Measurements from ENCODE around the gene MAFF.
"Not testable (repeated sequence)": the region's sequence is repeated elsewhere in the genome, so short reads cannot be mapped to it uniquely, and the experiment has no call there.

MAFF gene

DNA sequence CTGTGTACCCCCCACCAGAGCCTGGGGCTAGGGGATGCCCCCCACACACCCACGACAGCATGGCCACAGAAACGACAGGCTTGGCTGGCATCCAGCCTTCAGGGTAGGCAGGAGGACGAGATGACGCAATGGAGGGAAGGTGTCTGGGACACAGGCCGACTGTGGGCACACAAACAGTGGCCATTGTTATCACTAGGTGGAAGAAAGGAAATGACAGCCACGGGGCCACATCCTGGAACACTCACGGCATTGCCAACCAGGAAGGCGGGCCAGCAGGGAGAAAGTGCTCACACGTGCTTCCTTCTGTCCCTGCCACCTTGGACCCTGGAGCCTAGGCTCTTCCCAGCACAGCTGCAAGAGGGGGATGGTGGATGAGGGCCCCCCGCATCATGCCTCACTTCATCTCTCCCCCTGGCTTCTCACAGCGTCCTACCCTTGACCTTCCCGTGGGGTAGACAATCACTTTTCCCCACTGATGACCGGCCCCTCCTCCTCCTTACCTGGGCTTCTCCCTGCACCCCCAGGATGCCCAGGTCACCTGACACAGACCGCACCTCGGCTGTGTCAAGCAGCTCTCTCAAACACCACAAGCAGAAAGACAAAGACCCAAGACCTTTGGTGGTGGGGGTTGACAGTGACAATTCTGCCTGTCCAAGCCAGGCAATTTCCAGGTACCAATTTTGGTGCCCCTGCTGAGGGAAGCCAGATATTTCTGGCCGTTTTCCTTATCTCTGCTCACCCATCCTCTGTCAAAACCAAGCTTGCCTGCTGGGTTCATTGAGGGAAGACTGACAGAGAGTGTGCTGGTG is 28.8 kb upstream of the MAFF start:
- DNase-seq = peak in 1 of 2 experiments; percentile 41
- peak; percentile 35 for TF ChIP-seq POLR2A (IDR thresholded peaks at IDR 0.05; ENCODE audit: low read length)
- TF ChIP-seq GATA1 (IDR thresholded peaks at IDR 0.05; ENCODE audit: low read depth, low read length) = no peak

DNA sequence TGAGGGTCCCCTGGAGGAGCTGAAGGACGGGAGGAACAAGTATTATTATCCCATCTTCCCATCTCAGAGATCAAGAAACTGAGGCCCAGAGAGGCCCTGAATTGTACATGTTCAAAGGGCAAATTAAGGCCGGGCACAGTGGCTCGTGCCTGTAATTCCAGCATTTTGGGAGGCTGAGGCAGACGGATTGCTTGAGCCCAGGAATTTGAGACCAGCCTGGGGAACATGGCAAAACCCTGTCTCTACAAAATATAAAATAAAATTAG is 28.2 kb upstream of the MAFF start:
- no peak for TF ChIP-seq GATA1 (IDR thresholded peaks at IDR 0.05; ENCODE audit: low read depth, low read length)
- no peak for TF ChIP-seq POLR2A (IDR thresholded peaks at IDR 0.05; ENCODE audit: low read length)
- DNase-seq = no peak

DNA sequence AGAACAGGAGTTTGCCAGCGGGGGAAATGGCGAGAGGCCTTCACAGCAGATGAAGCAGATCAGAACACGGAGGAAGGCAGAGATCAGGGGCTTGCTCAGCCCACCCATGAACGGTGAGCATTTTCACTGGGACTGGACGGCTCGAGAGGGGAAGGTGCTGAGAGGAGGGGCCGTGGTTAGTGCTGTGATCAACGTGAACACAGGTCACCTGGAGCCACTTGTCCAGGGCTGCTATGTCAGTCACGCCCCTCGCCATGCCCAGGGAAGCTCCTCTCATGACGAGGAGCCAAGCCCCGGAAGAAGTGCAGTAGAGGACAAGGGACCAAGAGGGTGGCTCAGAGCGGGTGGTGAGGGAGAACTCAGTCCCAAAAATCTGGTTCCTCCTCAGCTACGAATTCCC is 27.2 kb upstream of the MAFF start:
- DNase-seq = no peak
- TF ChIP-seq POLR2A (IDR thresholded peaks at IDR 0.05; ENCODE audit: low read length) (no peak), GATA1 (IDR thresholded peaks at IDR 0.05; ENCODE audit: low read depth, low read length) (no peak)

DNA sequence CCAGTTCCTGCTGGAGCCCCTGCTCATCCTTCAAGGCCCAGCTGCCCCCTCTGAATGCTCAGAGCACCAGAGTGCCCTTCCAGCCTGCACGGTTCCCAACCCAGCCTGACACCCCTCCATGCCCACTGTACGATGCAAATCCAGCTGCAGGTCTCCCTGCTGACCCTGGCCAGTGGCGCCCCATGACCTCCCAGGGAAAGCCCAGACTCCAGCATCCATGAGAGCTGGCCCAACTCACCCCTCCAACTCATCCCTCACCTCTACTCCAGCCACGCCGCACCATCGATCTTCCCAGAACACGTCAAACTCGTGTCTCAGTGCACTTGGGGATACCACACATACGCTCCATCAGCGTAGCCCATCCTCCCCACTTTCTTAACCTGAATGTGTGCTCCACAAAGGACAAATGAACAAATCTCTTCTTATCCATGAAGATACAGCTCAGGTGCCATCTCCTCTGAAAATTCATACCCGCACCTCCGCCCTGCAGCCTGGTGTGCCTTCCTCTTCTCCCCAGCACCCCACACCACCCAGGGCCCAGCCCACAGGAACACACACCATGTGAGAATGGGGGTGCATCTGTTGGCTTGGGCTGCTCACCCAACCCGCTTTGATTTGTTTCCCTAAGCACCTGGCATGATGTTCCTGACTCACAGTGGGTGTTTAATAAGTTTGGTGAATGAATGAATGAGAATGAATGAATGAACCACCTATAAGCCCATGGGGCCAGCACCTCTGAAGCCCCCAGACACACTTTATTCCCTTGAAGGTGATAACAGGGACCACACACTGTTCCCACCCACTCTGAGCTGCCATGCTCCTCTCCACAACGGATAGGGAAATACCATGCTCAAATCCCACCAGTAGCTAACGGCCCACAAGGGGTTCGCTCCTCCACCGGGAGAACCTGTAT is 26.3 kb upstream of the MAFF start:
- DNase-seq = no peak
- no peak for TF ChIP-seq GATA1 (IDR thresholded peaks at IDR 0.05; ENCODE audit: low read depth, low read length)

DNA sequence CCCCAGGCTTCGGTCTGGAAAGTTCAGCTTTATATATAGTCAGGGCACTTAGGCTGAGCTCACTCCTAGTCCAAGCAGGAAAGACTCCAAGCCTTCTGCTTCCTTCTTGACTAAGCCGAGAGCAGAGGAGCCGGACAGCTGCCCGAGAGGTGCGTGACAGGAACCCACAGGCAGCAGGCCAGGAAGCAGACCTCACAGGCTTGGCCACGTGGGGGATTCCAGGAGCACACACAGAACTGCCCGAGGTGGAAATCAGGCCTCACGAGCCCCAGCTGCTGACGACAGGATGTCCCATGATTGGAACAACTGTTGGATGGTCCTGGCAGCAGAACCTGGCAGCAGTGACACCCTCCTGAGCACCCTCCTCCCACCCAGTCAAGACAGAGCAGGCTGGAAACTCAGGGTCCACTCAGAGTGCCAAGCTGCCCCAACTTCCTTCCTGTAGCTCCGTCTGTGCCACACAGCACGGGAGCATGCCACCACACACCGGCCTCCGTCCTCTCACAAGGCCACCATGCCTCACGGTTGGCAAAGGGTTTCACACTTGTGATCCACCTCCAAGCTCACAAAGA is 25.5 kb upstream of the MAFF start:
- DNase-seq = no peak
- TF ChIP-seq GATA1 (IDR thresholded peaks at IDR 0.05; ENCODE audit: low read depth, low read length) (no peak), POLR2A (IDR thresholded peaks at IDR 0.05; ENCODE audit: low read length) (peak; percentile 31)

DNA sequence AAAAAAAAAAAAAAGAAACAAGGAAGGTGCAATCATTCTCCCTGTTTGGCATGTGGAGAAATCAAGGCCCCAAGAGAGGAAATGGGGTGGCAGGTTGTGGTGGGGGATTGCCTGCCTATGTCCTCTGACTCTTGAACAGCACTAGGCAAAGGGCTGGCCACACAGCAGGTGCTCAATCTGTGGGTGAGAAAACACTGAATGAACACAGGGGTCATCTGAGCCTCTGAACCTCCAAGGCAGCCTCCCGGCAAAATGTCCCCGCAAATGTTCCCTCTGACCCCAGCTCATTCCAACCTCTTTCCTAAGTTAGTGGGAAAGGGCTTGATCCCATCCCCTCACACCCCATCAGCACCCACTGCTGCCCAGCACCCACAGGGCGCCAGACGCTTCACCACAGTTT is 24.8 kb upstream of the MAFF start:
- DNase-seq = no peak
- TF ChIP-seq POLR2A (IDR thresholded peaks at IDR 0.05; ENCODE audit: low read length) (peak; percentile 4), GATA1 (IDR thresholded peaks at IDR 0.05; ENCODE audit: low read depth, low read length) (no peak)

DNA sequence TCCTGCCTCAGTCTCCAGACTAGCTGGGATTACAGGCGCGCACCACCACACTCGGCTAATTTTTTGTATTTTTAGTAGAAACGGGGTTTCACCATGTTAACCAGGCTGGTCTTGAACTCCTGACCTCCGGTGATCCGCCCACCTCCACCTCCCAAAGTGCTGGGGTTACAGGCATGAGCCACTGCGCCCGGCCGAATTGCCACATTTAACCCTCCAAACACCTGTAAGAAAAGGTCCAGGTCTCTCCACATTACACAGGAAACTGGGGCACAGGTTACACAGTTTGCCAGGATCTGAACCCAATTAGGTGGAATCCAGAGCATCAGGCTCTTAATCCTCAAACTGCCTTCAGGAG is 24.2 kb upstream of the MAFF start:
- DNase-seq = not testable (repeated sequence)

DNA sequence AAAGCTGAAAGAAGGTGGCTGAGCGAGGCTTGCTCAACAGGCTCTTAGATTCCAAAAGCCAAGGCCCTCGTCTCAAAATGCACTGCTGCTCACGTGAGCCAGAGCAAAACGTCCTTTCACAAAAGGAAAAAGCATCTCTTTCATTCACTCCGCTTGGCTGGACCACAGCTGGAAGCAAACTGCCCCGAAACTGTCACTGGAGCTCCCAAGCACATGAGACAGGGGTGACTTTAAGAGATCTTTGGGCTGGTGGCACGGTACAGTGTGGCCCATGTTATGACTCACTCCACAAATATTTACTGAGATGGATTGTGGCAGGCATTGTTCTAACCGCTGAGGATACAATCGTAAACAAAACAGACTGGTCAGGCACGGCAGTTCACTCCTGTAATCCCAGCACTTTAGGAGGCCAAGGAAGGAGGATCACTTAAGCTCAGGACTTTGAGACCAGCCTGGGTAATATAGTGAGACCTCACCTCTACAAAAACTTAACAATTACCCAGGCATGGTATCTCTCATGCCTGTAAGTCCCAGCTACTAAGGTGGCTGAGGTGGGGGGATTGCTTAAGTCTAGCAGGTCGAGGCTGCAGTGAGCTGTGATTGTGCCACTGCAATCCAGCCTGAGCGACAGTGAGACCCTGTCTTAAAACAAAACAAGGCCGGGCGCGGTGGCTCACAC is 23.7 kb upstream of the MAFF start:
- no peak for TF ChIP-seq GATA1 (IDR thresholded peaks at IDR 0.05; ENCODE audit: low read depth, low read length)
- peak; percentile 22 for TF ChIP-seq POLR2A (IDR thresholded peaks at IDR 0.05; ENCODE audit: low read length)
- DNase-seq = peak in 1 of 2 experiments; percentile 27

DNA sequence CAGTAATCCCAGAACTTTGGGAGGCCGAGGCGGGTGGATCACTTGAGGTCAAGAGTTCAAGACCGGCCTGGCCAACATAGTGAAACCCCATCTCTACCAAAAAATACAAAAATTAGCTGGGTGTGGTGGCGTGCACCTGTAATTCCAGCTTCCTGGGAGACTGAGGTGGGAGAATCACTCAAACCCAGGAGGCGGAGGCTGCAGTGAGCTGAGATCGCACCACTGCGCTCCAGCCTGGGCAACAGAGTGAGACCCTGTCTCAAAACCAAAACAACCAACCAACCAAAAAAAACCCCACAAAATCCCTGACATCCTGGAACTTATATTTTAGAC is 23.2 kb upstream of the MAFF start:
- DNase-seq = not testable (repeated sequence)

DNA sequence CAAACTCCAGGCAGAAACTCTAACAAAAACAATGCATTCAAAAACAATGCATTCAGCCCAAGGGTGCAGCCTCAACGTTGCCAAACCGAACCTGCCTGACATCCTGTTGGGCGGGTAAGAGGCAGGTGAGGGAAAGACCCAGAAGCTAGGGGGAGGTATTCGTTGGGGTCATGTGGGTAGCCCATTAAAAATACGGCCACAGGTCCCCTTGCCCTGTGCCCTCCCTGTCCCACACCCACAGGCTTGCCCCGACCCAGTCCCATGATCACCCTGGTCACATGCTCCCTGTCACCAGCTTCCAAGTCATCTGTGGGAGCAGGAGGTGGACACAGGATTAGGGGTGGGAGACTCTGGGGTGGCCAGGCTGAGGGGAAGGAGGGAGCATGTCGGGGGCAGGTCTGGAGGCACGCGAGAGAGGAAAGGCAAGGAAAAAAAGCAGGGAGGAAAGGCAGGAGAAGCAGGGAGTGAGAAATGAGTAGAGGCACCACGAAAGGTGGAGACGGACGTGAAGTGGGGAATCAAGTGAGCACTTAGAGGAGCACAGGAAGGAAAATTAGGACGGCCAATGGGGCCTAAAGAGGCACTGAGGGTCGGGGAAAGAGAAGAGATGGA is 20.8 kb upstream of the MAFF start:
- TF ChIP-seq GATA1 (IDR thresholded peaks at IDR 0.05; ENCODE audit: low read depth, low read length) = no peak
- TF ChIP-seq POLR2A (IDR thresholded peaks at IDR 0.05; ENCODE audit: low read length) = no peak
- peak; percentile 60 to 80 for DNase-seq

DNA sequence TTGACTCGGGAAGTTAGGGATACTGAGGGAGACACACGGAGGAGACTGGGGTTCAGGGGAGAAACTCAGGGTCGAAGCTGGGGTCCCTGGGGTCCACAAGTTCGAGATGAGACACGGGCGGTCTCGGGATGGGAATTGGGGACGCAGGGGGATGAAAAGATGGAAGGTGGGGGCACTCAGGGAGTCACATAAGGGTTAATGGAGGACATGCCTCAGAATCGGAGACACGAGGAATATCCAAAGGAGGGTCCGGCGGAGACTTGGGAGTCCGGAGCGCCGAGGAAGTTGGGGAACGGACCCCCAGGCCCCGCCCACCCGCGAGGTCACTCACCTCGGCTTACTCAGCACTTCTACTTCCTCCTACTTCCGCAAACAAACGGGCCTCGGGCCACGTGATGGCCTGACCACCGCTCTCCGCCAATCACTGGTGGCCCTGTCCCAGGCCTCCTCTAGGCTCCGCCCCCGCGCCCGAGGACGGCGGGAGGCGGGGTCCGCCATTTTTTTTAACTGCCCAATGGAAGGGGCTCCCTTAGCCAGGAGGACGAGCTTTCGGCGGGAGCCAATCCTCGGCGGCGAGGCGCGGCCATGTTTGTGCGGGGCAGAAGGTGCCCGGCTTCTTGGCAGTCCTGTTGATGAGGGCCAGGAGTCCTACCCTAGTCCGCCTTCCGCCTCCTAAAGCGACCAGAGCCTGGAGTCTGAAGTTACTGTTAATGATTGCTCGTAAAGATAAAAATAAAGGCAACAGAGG is 20.2 kb upstream of the MAFF start, which contains the start of gene PLA2G6:
TSS of gene PLA2G6 (minus strand) at position 378 of the 748 bp plus-strand sequence. CDS start 12,404 bp downstream, outside the sequence.
- TF ChIP-seq POLR2A (IDR thresholded peaks at IDR 0.05; ENCODE audit: low read length) (peak; percentile 68), GATA1 (IDR thresholded peaks at IDR 0.05; ENCODE audit: low read depth, low read length) (no peak)
- DNase-seq = peak; percentile 100

DNA sequence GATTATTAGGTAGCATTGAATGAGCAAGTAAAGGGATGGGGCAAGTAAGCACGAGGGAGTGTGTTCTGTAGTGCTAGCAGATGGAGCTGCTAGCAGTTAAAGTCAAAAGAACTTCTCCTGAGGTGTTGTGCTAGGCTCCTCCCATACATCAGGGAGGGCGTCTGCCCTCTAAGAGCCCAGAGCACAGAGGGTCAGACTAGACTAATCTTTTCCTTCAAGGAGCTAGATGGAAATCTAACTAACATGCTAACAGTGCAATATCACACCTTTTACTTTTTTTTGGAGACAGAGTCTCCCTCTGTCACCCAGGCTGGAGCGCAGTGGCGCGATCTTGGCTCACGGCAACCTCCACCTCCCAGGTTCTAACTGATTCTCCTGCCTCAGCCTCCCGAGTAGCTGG is 17.0 kb upstream of the MAFF start:
- no peak for TF ChIP-seq GATA1 (IDR thresholded peaks at IDR 0.05; ENCODE audit: low read depth, low read length)
- no peak for TF ChIP-seq POLR2A (IDR thresholded peaks at IDR 0.05; ENCODE audit: low read length)
- DNase-seq = no peak

DNA sequence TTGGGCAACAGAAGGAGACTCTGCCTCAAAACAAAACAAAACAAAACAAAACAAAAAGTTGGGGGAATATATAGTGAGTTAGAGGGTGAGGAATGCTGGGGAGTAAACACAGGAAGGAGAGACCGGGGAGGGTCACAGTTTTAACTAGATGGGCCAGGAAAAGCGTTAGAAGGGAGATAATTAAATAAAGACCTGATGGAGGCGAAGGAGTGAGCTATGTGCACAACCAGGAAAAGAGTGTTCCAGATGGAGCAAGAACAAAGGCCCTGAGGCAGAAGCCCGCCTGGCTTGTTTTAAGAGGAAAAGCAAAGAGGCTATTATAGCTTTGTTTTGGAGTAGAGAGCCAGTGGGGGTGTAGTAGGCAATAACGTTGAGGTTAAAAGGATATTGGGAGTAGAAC is 15.4 kb upstream of the MAFF start:
- TF ChIP-seq GATA1 (IDR thresholded peaks at IDR 0.05; ENCODE audit: low read depth, low read length) = no peak
- no peak for TF ChIP-seq POLR2A (IDR thresholded peaks at IDR 0.05; ENCODE audit: low read length)
- no peak for DNase-seq
